SU-DHL-6 (cell line): Measurements from ENCODE around the gene DMC1.

Experiments
- H2AFZ ChIP-seq: fragments of 200-600 bp; sonication (generic); 2 replicates; pipeline ENCODE4 v1.6.1; 2014; ENCODE audit warnings: low read depth, mild to moderate bottlenecking, moderate library complexity, mixed read lengths, antibody characterized with exemption, low read length; ENCODE audit not compliant: severe bottlenecking
- H3F3A ChIP-seq: fragments of 200-600 bp; shearing (Covaris generic); 2 replicates; pipeline ENCODE4 v1.6.0; 2016; ENCODE audit warnings: antibody characterized with exemption, mild to moderate bottlenecking; ENCODE audit not compliant: insufficient read depth
- H3K27ac ChIP-seq: fragments of 200-600 bp; sonication (generic); 2 replicates; pipeline ENCODE4 v1.5.1; 2016; ENCODE audit warnings: low read depth, mild to moderate bottlenecking, low read length, moderate library complexity, mixed read lengths
- H3K27me3 ChIP-seq: fragments of 200-600 bp; sonication (generic), shearing (Covaris generic); 2 replicates; pipeline ENCODE4 v1.6.0; 2014; ENCODE audit warnings: mild to moderate bottlenecking, low read length
- H3K36me3 ChIP-seq: fragments of 200-600 bp; sonication (generic); 2 replicates; pipeline ENCODE4 v1.6.1; 2014; ENCODE audit warnings: mild to moderate bottlenecking, low read length, mixed read lengths
- H3K4me2 ChIP-seq: fragments of 300-600, 200-600 bp; shearing (Covaris generic), sonication (generic); 2 replicates; pipeline ENCODE4 v1.6.0; 2014; ENCODE audit warnings: low read length, low read depth, mild to moderate bottlenecking; ENCODE audit not compliant: poor library complexity, severe bottlenecking
- H3K4me3 ChIP-seq: fragments of 200-600 bp; sonication (generic); 2 replicates; pipeline ENCODE4 v1.5.1; 2014; ENCODE audit warnings: antibody characterized with exemption, low read length, mild to moderate bottlenecking, mixed read lengths; ENCODE audit not compliant: insufficient read depth, poor library complexity, severe bottlenecking
- H3K79me2 ChIP-seq: fragments of 200-600 bp; sonication (generic); 2 replicates; pipeline ENCODE4 v1.6.1; 2014; ENCODE audit warnings: mild to moderate bottlenecking, low read length, moderate library complexity; ENCODE audit not compliant: insufficient read depth
- H3K9ac ChIP-seq: fragments of 200-600 bp; sonication (generic); 2 replicates; pipeline ENCODE4 v1.7.0; 2014; ENCODE audit warnings: mild to moderate bottlenecking, low read length
- H3K9me2 ChIP-seq: fragments of 200-600 bp; sonication (generic); replicated peaks from 2 replicates; pipeline ENCODE4 v1.6.1; 2014; ENCODE audit warnings: low read length; ENCODE audit not compliant: insufficient read depth
- H3K9me3 ChIP-seq: fragments of 200-600 bp; sonication (generic); 2 replicates; pipeline ENCODE4 v1.6.1; 2014; ENCODE audit warnings: low read length, mixed read lengths; ENCODE audit not compliant: insufficient read depth
- H4K20me1 ChIP-seq: fragments of 200-600 bp; sonication (generic); 2 replicates; pipeline ENCODE4 v1.6.1; 2014; ENCODE audit warnings: low read depth, mild to moderate bottlenecking, antibody characterized with exemption, low read length, moderate library complexity, mixed read lengths
- CTCF ChIP-seq: fragments of 200-600 bp; sonication (generic); IDR thresholded peaks from one replicate; pipeline ENCODE4 v1.5.1; 2017; ENCODE audit warnings: antibody characterized with exemption, mild to moderate bottlenecking, low read length, moderate library complexity; ENCODE audit not compliant: insufficient read depth, poor library complexity, severe bottlenecking
- EZH2phosphoT487 ChIP-seq: fragments of 200-600 bp; sonication (generic), shearing (Covaris generic); conservative IDR thresholded peaks from 2 replicates; pipeline ENCODE4 v1.6.1; 2018; ENCODE audit warnings: mild to moderate bottlenecking, antibody characterized with exemption, low read length, moderate library complexity, mixed read lengths

The DMC1 gene

GRCh38 chr22:38482662-38483308 is 87.2 kb downstream of the DMC1 start:
- H3K27ac ChIP-seq = no peak overlapping the region
- no peaks in the 10 kb centered on the region for H3K9me3 ChIP-seq
- peaks cover 3% of the 10 kb centered on the region; the same call in 1 of the 2 replicates for H4K20me1 ChIP-seq
- no peaks in the 10 kb centered on the region for H3K79me2 ChIP-seq
- no peak overlapping the region for H3K9ac ChIP-seq
- H3K36me3 ChIP-seq = peaks cover 39% of the 10 kb centered on the region
- H3K27me3 ChIP-seq = no peaks in the 10 kb centered on the region
- H3K9me2 ChIP-seq = no peaks in the 10 kb centered on the region
- TF ChIP-seq CTCF (no peak), EZH2phosphoT487 (no peak)
- H3K4me3 ChIP-seq = no peak overlapping the region
- H2AFZ ChIP-seq = no peak overlapping the region
- H3F3A ChIP-seq = peaks cover 40% of the 10 kb centered on the region
- H3K4me2 ChIP-seq = no peak overlapping the region

GRCh38 chr22:38481871-38482332 is 88.1 kb downstream of the DMC1 start:
- H3K27ac ChIP-seq = no peak overlapping the region
- no peak overlapping the region for H2AFZ ChIP-seq
- H3K36me3 ChIP-seq = peaks cover 35% of the 10 kb centered on the region
- TF ChIP-seq CTCF (no peak), EZH2phosphoT487 (no peak)
- no peak overlapping the region for H3K4me2 ChIP-seq
- H3K4me3 ChIP-seq = no peak overlapping the region
- no peaks in the 10 kb centered on the region for H3K9me2 ChIP-seq
- no peaks in the 10 kb centered on the region for H3K27me3 ChIP-seq
- peaks cover 40% of the 10 kb centered on the region for H3F3A ChIP-seq
- no peaks in the 10 kb centered on the region for H3K9me3 ChIP-seq
- H4K20me1 ChIP-seq = peaks cover 3% of the 10 kb centered on the region; the same call in 1 of the 2 replicates
- no peak overlapping the region for H3K9ac ChIP-seq
- H3K79me2 ChIP-seq = no peaks in the 10 kb centered on the region

- Histone ChIP-seq H3K79me2 (no peaks in the 10 kb centered on the region), H2AFZ (no peak overlapping the region), H3K36me3 (peaks cover 35% of the 10 kb centered on the region), H3K9me3 (no peaks in the 10 kb centered on the region), H3K4me3 (no peak overlapping the region), H3K27me3 (no peaks in the 10 kb centered on the region), H3F3A (peaks cover 40% of the 10 kb centered on the region), H3K4me2 (no peak overlapping the region), H3K9ac (no peak overlapping the region), H3K27ac (no peak overlapping the region; the same call in 1 of the 2 replicates), H3K9me2 (no peaks in the 10 kb centered on the region), H4K20me1 (peaks cover 3% of the 10 kb centered on the region; the same call in 1 of the 2 replicates)
- TF ChIP-seq CTCF (no peak), EZH2phosphoT487 (no peak)
These were observed 88.7 kb downstream of the DMC1 start for GRCh38 chr22:38481162-38481870.
